HG03025 (cell line): ENCODE data around the gene TNS4.

ENCODE experiments used
- ATAC-seq: cut with Tn5 transposase; IDR thresholded peaks from one replicate; pipeline ENCODE4 v1.9.1; 2021; ENCODE audit warnings: mild to moderate bottlenecking, moderate library complexity; ENCODE audit not compliant: unreplicated experiment, low FRiP score

TNS4 gene

DNA sequence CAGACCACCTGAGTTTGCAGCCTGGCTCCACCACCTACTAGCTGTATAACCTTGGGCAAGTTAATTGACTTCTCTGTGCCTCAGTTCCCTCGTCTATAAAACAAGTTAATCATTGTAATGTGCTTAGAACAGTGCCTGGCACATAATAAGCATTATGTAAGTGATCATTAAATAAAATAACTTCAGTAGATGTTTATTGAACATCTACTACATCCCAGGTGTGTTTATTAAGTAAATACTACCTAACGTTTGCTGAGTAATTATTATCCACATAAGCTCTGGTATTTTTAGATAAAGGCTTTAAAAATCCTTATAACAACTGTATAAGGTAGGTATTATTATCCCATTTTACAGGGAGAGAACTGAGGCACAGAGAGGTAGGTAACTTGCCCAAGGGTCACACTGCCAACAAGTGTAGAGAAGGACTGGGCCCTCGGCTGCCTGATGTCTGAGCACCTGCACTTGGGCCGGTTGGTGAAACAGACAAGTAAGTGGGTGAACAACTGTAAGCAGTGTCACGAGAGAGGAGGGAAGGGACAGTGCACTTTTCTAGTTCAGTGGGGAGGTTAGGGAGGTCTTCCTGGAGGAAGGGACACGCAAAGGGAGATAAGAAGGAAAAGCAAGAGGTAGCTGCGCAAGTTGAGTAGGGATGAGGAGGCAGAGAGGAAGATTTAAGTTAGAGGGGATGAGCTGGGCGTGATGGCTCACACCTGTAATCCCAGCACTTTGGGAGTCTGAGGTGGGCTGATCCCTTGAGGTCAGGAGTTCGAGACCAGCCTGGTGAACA lies 4.6 kb downstream of the TNS4 start:
- ATAC-seq = no peak

GRCh38 chr17:40496170-40496569 lies 5.3 kb downstream of the TNS4 start:
- no peak for ATAC-seq

GRCh38 chr17:40495140-40495539 lies 6.3 kb downstream of the TNS4 start:
- ATAC-seq = no peak

GRCh38 chr17:40493697-40494096 lies 7.7 kb downstream of the TNS4 start:
- no peak for ATAC-seq

- ATAC-seq = no peak
Measured at GRCh38 chr17:40491486-40491885, 9.9 kb downstream of the TNS4 start.

- no peak for ATAC-seq
Measured at GRCh38 chr17:40490982-40491381, 10.4 kb downstream of the TNS4 start.

DNA sequence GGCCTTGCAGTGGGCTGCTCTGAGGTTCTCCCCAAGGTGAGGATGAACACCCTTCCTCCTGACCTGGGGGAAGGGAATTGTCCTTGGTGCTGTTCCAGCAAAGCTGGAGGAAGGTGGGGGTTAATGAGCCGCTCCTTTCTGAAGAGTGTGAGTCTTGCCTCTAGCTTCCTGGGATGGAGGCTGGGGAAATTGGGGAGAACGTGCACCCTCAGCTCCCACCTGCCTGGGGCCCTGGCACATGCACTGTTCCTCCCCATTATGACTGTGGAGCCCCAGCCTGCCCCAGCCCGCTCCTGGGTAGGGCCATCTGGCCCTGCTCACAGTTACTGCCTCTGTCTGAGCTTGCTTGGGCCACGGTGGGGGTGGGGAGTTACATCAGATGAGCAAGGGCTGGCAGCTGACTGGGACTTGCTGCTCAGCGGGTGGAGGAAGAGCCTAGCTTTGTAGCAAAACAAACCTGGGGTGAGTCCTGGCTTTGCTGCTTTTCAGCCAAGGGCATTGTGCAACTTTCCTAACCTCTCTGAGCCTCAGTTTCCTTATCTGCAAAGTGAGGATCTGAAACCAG lies 11.1 kb downstream of the TNS4 start:
- no peak for ATAC-seq

GRCh38 chr17:40487371-40488020 lies 13.9 kb downstream of the TNS4 start:
- no peak for ATAC-seq

DNA sequence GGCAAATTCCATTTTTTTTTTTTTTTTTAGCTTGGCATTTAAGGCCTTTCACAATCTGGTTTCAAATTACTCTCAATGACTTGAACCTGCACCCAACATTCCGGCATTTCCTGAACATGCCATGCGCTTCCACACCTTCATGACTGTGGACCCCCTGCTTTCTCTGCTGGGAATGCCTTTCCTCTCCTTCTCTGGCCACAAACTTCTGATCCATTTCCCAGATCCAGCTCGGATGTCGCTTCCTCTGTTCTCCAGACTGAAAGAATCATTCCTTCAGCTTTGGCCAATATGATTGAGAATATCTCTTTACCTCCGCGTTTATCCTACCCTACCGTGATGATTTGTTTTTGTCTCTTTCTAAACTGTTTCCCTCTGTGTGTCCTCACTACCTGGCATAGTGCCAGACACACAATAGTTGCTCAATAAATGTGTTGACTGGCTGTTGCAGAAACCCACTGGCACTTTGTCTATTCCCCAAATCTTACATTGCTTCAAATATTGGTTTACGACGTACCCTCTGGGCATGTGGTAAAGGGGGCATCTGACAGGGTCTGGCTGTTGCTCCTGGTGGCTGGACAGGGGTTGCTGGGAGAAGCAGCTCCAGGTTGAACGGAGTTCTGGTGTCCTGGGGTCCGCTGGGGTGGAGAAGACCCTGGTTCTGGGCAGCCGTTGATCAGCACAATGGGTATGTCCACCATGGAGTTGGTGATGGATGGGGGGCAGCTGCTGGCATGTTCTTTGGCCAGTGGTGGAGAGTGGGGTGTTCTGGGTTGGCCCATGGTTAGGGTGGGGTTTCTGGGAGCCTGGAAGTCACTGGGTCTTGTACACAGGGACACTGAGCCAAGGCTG lies 14.7 kb downstream of the TNS4 start:
- ATAC-seq = no peak

DNA sequence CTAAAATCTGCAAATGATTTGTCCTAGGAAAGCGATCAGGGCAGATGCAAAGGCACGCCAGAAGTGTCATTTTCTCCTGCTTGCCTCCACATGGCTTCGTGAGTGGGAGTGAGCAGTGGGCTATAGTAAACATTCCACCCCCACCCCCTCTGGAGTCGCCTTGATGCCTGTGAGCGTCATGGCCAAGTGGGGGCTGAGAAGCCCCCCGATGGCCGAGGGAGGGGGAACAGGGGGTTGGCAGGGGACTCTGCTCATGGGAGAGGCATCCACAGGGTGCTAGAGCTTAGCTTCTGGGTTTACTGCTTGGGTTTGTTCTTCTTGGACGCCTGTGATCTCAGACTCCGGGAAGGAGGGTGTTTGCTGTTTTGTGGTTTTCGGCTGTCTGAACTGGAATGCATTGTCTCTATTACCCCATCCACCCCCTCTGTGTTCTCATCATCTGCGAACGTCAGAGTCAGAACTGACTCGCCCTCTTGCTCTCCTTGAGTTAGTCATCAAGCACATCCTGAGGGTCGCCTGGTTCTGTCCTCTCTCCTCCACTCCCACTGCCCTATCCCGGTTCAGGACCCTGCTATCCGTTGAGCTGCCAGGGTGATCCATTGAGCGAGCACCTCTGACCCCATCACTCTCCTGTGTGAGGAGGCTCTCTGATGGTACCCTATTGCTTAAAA lies 15.4 kb downstream of the TNS4 start:
- no peak for ATAC-seq

GRCh38 chr17:40484973-40485530 lies 16.4 kb downstream of the TNS4 start:
- no peak for ATAC-seq

GRCh38 chr17:40484285-40484972 lies 17.0 kb downstream of the TNS4 start:
- ATAC-seq = no peak

DNA sequence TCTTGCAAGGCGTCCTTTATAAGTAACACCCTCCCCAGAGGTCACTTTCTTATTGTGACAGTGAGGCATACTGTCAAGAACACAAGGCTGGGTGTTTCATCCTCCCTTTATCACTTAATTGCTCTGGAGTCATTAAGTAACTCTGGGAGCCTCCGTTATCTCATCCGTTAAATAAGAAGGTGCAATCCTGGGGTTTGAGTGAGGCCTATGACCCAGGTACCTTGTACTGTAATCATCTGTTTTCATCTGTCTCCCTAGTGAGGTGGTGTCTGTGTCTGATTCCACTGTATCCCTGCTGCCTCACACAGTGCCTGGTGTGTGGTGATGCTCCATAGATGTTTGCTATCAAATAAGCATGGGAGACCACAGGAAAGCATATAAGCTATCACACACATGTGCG lies 17.7 kb downstream of the TNS4 start:
- no peak for ATAC-seq

GRCh38 chr17:40482722-40483121 lies 18.7 kb downstream of the TNS4 start:
- no peak for ATAC-seq

- no peak for ATAC-seq
Measured at GRCh38 chr17:40481106-40481505, 20.3 kb downstream of the TNS4 start.

DNA sequence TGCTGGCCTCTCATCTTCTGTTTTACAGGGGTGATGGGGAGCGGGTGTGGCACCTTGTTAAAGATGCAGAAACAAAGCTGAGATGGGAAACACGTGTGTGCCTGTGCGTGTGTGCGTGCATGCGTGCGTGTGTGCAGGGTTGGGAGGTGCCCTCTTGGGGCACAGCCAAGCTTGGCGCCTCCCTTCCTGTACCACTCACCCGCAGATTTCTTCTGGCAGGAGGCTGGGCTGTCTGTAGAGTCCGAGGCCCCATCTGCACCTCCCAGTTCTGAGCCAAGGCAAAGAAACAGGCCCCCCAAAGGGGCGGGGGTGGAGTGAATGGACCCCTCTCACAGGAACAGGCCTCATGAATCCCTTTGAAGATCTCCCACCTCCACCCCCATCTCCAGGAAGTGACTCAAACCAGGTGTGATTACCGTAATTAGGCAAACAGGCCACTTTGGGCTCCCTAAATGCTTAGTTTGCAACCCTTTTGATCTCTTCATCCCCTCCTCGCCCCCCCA lies 20.9 kb downstream of the TNS4 start:
- no peak for ATAC-seq

DNA sequence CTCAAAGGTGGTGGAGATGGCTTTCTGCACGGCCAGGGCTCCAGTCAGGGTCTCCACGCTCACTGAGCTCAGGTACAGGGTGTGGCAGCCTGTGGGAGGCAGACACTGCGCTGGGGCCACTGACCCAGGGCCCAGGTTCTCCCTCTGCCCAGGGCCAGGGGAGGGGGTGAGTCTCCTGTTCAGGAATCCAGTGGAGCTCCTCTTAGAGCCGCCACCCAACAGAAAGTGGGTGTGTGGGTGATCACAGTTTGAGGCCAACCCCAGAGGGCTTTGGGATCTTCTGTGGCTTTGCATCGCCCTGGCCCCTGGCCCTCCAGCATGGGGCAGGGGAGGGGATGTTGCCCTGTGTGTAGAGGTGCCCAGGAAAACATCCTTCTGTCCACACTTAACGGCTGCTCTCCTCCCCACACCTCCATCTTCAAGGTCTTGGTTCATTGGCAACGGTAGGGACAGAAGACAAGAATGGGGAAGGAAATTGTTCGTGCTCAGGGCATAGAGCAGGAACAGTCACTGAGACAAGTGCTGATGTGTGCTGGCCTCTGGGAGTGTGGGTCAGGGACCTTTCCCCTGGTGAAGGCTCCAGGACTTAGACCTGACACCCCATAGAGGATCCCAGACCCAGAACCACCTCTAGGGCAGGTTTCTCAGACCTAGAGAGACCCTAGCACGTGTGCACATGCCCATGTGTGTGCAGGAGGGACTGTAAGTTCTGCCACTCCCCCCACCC lies 21.5 kb downstream of the TNS4 start:
- no peak for ATAC-seq

DNA sequence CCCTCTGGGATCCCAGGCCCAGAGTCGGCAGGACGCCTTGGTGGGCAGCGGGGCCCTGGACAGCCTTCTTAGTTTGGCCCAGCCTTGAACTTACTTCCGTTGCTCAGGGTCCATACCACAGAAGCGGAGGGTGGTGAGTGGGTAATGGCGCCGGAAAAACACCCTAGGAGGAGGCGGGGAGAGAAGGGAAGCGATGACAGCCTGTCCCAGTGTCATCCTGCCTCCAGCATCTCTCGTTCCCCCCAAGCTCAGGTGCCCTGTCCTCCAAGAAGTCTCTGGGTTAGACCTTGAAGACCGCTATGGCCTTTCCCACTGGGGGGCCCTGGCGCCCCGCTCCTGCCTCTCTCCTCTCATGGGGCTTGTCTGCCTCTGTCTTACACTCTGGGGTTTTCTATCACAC lies 22.9 kb downstream of the TNS4 start:
- ATAC-seq = no peak

DNA sequence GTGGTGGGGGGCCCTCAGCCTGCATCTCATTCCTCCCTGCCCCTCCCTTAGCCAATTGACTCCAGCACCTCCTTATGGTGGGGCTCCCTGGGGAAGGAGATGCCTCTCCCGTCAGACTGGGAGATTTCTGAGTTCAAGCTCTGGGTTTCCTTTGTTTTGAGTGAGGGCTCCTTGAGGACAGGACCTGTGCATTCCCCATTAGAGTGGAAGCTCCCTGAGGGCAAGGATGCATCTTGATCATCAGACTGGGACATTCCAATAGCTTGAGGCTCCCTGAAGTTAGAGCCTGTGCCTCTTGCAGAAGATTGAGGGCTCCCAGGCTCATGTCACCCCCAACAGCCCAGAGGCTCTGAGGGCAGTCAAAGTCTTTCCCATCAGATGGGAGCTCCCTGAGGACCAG lies 23.6 kb downstream of the TNS4 start:
- ATAC-seq = no peak
